ENCODE data around the gene CCDC93. TPM values are rescaled to one million over a fixed set of nuclear protein-coding genes. Genes with fewer than 3 reads are reported as not detected.

Gene CCDC93
- total RNA-seq, 1 donor from 2014 or later, result 18.2 TPM

- Histone ChIP-seq H3K36me3 (peaks cover 0 to 42% of the 10 kb centered on the region in 2 donors), H3K4me3 (no peak overlapping the region), H3K27ac (no peak overlapping the region), H3K27me3 (no peaks in the 10 kb centered on the region), H3K9me3 (no peaks in the 10 kb centered on the region), H3K4me1 (no peaks in the 10 kb centered on the region)
- no peak for DNase-seq (ENCODE audit: extremely low spot score in 2 of 2)
- TF ChIP-seq CTCF (IDR thresholded peaks at IDR 0.05), result no peak
- TF ChIP-seq POLR2A (IDR thresholded peaks at IDR 0.05), result no peak
- TF ChIP-seq POLR2AphosphoS5 (IDR thresholded peaks at IDR 0.05; ENCODE audit: insufficient read depth in 1 of 2, low read depth in 1 of 2), result no peak
- intact Hi-C loops (cut with DNase I), result no loop called here
Observed at GRCh38 chr2:117957616-117958015, 56.3 kb downstream of the CCDC93 start.

- Histone ChIP-seq H3K4me1 (no peaks in the 10 kb centered on the region), H3K4me3 (no peak overlapping the region), H3K36me3 (peaks cover 0 to 55% of the 10 kb centered on the region in 2 donors), H3K27ac (no peak overlapping the region), H3K9me3 (no peaks in the 10 kb centered on the region), H3K27me3 (no peaks in the 10 kb centered on the region)
- intact Hi-C loops (cut with DNase I), result no loop called here
- no peak for DNase-seq (ENCODE audit: extremely low spot score in 2 of 2)
- TF ChIP-seq CTCF (IDR thresholded peaks at IDR 0.05), result no peak
- TF ChIP-seq POLR2AphosphoS5 (IDR thresholded peaks at IDR 0.05; ENCODE audit: insufficient read depth in 1 of 2, low read depth in 1 of 2), result no peak
- no peak for TF ChIP-seq POLR2A (IDR thresholded peaks at IDR 0.05)
Observed at GRCh38 chr2:117956036-117956796, 57.7 kb downstream of the CCDC93 start.

- Histone ChIP-seq H3K4me1 (no peaks in the 10 kb centered on the region), H3K27ac (no peak overlapping the region), H3K9me3 (no peaks in the 10 kb centered on the region), H3K36me3 (peaks cover 0 to 64% of the 10 kb centered on the region in 2 donors), H3K27me3 (no peaks in the 10 kb centered on the region), H3K4me3 (no peak overlapping the region)
- no peak for TF ChIP-seq POLR2A (IDR thresholded peaks at IDR 0.05)
- no peak for TF ChIP-seq POLR2AphosphoS5 (IDR thresholded peaks at IDR 0.05; ENCODE audit: insufficient read depth in 1 of 2, low read depth in 1 of 2)
- TF ChIP-seq CTCF (IDR thresholded peaks at IDR 0.05), result no peak
- no peak for DNase-seq (ENCODE audit: extremely low spot score in 2 of 2)
- intact Hi-C loops (cut with DNase I), result loop anchor here (1.0 kb wide), 1 partner anchor 15 kb away; no protein-coding TSS in a partner anchor
Observed at GRCh38 chr2:117953231-117953630, 60.6 kb downstream of the CCDC93 start.

GRCh38 chr2:117952701-117953100 is 61.2 kb downstream of the CCDC93 start:
- intact Hi-C loops (cut with DNase I), result loop anchor here (1.0 kb wide), 1 partner anchor 16 kb away; no protein-coding TSS in a partner anchor
- H3K4me3 ChIP-seq, result no peak overlapping the region
- no peak overlapping the region for H3K27ac ChIP-seq
- no peak for DNase-seq (ENCODE audit: extremely low spot score in 2 of 2)
- H3K27me3 ChIP-seq, result no peaks in the 10 kb centered on the region
- TF ChIP-seq CTCF (IDR thresholded peaks at IDR 0.05) (no peak), POLR2AphosphoS5 (IDR thresholded peaks at IDR 0.05; ENCODE audit: insufficient read depth in 1 of 2, low read depth in 1 of 2) (no peak), POLR2A (IDR thresholded peaks at IDR 0.05) (no peak)
- H3K4me1 ChIP-seq, result no peaks in the 10 kb centered on the region
- peaks cover 0 to 65% of the 10 kb centered on the region in 2 donors for H3K36me3 ChIP-seq
- H3K9me3 ChIP-seq, result no peaks in the 10 kb centered on the region

- H3K9me3 ChIP-seq, result no peaks in the 10 kb centered on the region
- H3K4me3 ChIP-seq, result no peak overlapping the region
- no peaks in the 10 kb centered on the region for H3K4me1 ChIP-seq
- intact Hi-C loops (cut with DNase I), result no loop called here
- H3K27ac ChIP-seq, result no peak overlapping the region
- no peak for DNase-seq (ENCODE audit: extremely low spot score in 2 of 2)
- TF ChIP-seq POLR2AphosphoS5 (IDR thresholded peaks at IDR 0.05; ENCODE audit: insufficient read depth in 1 of 2, low read depth in 1 of 2), result no peak
- no peak for TF ChIP-seq CTCF (IDR thresholded peaks at IDR 0.05)
- TF ChIP-seq POLR2A (IDR thresholded peaks at IDR 0.05), result no peak
- H3K36me3 ChIP-seq, result peaks cover 0 to 63% of the 10 kb centered on the region in 2 donors
- H3K27me3 ChIP-seq, result no peaks in the 10 kb centered on the region
Observed at GRCh38 chr2:117952228-117952627, 61.6 kb downstream of the CCDC93 start.

All from vagina (tissue), 2 donors.